Measurements from ENCODE around the gene JUNB.

DNA sequence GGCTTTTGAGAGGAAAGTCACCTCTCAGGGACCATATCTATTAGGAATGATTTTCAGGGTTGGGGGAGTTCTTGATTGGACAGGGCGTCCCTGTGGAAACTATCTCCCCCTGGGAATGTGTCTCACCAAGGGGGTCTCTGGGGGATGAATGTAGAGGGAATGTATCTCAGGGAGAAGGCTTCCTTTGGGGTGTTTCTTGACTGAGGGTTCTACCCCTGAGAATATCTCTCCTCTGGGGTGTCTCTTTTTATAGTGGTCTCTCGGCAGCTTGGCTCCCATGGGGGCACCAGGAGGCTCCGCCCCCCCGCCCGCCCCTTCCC lies 42.1 kb downstream of the JUNB start:
- TF ChIP-seq, protein P1, sequence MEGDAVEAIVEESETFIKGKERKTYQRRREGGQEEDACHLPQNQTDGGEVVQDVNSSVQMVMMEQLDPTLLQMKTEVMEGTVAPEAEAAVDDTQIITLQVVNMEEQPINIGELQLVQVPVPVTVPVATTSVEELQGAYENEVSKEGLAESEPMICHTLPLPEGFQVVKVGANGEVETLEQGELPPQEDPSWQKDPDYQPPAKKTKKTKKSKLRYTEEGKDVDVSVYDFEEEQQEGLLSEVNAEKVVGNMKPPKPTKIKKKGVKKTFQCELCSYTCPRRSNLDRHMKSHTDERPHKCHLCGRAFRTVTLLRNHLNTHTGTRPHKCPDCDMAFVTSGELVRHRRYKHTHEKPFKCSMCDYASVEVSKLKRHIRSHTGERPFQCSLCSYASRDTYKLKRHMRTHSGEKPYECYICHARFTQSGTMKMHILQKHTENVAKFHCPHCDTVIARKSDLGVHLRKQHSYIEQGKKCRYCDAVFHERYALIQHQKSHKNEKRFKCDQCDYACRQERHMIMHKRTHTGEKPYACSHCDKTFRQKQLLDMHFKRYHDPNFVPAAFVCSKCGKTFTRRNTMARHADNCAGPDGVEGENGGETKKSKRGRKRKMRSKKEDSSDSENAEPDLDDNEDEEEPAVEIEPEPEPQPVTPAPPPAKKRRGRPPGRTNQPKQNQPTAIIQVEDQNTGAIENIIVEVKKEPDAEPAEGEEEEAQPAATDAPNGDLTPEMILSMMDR (IDR thresholded peaks at IDR 0.05 in 2 of 3, conservative IDR thresholded peaks at IDR 0.05 in 1 of 3; ENCODE audit: control insufficient read depth in 2 of 3, extremely low read depth in 1 of 3, insufficient read depth in 1 of 3, low read depth in 3 of 3, low read length in 3 of 3): no peak
- TF ChIP-seq POLR2AphosphoS5 (IDR thresholded peaks at IDR 0.05; ENCODE audit: low read length) (no peak), FOXK2 (IDR thresholded peaks at IDR 0.05) (no peak), EP300 (IDR thresholded peaks at IDR 0.05; ENCODE audit: borderline replicate concordance in 1 of 2, control insufficient read depth in 1 of 2, low read depth in 2 of 2, low read length in 2 of 2) (no peak), RAD21 (IDR thresholded peaks at IDR 0.05; ENCODE audit: insufficient read depth, low read depth, low read length) (no peak), FOS (IDR thresholded peaks at IDR 0.05; ENCODE audit: borderline replicate concordance, extremely low read depth, insufficient read length) (no peak), POLR2A (IDR thresholded peaks at IDR 0.05; ENCODE audit: low read depth, low read length) (no peak), SIX5 (IDR thresholded peaks at IDR 0.05; ENCODE audit: low read depth, low read length, severe bottlenecking) (no peak), KLF5 (IDR thresholded peaks at IDR 0.05; ENCODE audit: partially characterized antibody) (no peak)
- TF ChIP-seq, protein P2, sequence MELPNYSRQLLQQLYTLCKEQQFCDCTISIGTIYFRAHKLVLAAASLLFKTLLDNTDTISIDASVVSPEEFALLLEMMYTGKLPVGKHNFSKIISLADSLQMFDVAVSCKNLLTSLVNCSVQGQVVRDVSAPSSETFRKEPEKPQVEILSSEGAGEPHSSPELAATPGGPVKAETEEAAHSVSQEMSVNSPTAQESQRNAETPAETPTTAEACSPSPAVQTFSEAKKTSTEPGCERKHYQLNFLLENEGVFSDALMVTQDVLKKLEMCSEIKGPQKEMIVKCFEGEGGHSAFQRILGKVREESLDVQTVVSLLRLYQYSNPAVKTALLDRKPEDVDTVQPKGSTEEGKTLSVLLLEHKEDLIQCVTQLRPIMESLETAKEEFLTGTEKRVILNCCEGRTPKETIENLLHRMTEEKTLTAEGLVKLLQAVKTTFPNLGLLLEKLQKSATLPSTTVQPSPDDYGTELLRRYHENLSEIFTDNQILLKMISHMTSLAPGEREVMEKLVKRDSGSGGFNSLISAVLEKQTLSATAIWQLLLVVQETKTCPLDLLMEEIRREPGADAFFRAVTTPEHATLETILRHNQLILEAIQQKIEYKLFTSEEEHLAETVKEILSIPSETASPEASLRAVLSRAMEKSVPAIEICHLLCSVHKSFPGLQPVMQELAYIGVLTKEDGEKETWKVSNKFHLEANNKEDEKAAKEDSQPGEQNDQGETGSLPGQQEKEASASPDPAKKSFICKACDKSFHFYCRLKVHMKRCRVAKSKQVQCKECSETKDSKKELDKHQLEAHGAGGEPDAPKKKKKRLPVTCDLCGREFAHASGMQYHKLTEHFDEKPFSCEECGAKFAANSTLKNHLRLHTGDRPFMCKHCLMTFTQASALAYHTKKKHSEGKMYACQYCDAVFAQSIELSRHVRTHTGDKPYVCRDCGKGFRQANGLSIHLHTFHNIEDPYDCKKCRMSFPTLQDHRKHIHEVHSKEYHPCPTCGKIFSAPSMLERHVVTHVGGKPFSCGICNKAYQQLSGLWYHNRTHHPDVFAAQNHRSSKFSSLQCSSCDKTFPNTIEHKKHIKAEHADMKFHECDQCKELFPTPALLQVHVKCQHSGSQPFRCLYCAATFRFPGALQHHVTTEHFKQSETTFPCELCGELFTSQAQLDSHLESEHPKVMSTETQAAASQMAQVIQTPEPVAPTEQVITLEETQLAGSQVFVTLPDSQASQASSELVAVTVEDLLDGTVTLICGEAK (IDR thresholded peaks at IDR 0.05; ENCODE audit: borderline replicate concordance): no peak
- TF ChIP-seq, protein P3, sequence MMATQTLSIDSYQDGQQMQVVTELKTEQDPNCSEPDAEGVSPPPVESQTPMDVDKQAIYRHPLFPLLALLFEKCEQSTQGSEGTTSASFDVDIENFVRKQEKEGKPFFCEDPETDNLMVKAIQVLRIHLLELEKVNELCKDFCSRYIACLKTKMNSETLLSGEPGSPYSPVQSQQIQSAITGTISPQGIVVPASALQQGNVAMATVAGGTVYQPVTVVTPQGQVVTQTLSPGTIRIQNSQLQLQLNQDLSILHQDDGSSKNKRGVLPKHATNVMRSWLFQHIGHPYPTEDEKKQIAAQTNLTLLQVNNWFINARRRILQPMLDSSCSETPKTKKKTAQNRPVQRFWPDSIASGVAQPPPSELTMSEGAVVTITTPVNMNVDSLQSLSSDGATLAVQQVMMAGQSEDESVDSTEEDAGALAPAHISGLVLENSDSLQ (IDR thresholded peaks at IDR 0.05): no peak
- TF ChIP-seq, protein P4, sequence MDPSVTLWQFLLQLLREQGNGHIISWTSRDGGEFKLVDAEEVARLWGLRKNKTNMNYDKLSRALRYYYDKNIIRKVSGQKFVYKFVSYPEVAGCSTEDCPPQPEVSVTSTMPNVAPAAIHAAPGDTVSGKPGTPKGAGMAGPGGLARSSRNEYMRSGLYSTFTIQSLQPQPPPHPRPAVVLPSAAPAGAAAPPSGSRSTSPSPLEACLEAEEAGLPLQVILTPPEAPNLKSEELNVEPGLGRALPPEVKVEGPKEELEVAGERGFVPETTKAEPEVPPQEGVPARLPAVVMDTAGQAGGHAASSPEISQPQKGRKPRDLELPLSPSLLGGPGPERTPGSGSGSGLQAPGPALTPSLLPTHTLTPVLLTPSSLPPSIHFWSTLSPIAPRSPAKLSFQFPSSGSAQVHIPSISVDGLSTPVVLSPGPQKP (IDR thresholded peaks at IDR 0.05; ENCODE audit: low read depth, low read length): no peak

Measured in GM12878 (cell line).